OCI-LY7 (cell line): ENCODE data around the gene CLVS2.

Experiments
- CTCF ChIP-seq: fragments of 200-600 bp; sonication (generic); conservative IDR thresholded peaks from 2 replicates; pipeline ENCODE4 v1.5.1; 2014; ENCODE audit warnings: mild to moderate bottlenecking, antibody characterized with exemption, low read length, moderate library complexity, mixed read lengths
- EZH2phosphoT487 ChIP-seq: fragments of 200-600 bp; sonication (generic); IDR thresholded peaks from 2 replicates; pipeline ENCODE4 v1.6.1; 2018; ENCODE audit warnings: low read depth, borderline replicate concordance, mild to moderate bottlenecking, mixed run types, antibody characterized with exemption, low read length, moderate library complexity, mixed read lengths

GRCh38 chr6:123001540-123001939 lies 5.5 kb downstream of the CLVS2 start:
- no peak for TF ChIP-seq CTCF
- no peak for TF ChIP-seq EZH2phosphoT487
